SKM-1 treated with dmso at 0.1 percent for 144 hours (cell line): ENCODE results near the gene JAKMIP2.
A peak's percentile ranks its signal among the peaks of the same experiment; 100 is the strongest.
"Not testable (repeated sequence)": the region's sequence is repeated elsewhere in the genome, so short reads cannot be mapped to it uniquely, and the experiment has no call there.

Experiments used
- DNase-seq: peaks from one replicate; lab custom pipeline; 2025; ENCODE audit not compliant: unreplicated experiment; lab: John Stamatoyannopoulos, UW

The JAKMIP2 gene

GRCh38 chr5:147617711-147618350 is 164.7 kb downstream of the JAKMIP2 start:
- DNase-seq: no peak

GRCh38 chr5:147617191-147617606 is 165.3 kb downstream of the JAKMIP2 start:
- no peak for DNase-seq

GRCh38 chr5:147616421-147616820 is 166.1 kb downstream of the JAKMIP2 start:
- DNase-seq: no peak

GRCh38 chr5:147613359-147613758 is 169.2 kb downstream of the JAKMIP2 start:
- DNase-seq: no peak

GRCh38 chr5:147611483-147611882 is 171.0 kb downstream of the JAKMIP2 start:
- no peak for DNase-seq

- DNase-seq: no peak
Measured at GRCh38 chr5:147610798-147611197, 171.7 kb downstream of the JAKMIP2 start.

GRCh38 chr5:147601652-147602051 is 180.9 kb downstream of the JAKMIP2 start:
- no peak for DNase-seq

GRCh38 chr5:147591120-147591519 is 191.4 kb downstream of the JAKMIP2 start:
- no peak for DNase-seq

GRCh38 chr5:147590096-147590495 is 192.4 kb downstream of the JAKMIP2 start:
- DNase-seq: no peak

GRCh38 chr5:147586832-147587231 is 195.7 kb downstream of the JAKMIP2 start:
- DNase-seq: no peak

- DNase-seq: no peak
Measured at GRCh38 chr5:147586221-147586620, 196.3 kb downstream of the JAKMIP2 start.

GRCh38 chr5:147582272-147582671 is 200.3 kb downstream of the JAKMIP2 start:
- DNase-seq: not testable (repeated sequence)

GRCh38 chr5:147580418-147580817 is 202.1 kb downstream of the JAKMIP2 start:
- DNase-seq: not testable (repeated sequence)

GRCh38 chr5:147578228-147579024 is 204.1 kb downstream of the JAKMIP2 start:
- DNase-seq: peak; percentile 36

GRCh38 chr5:147576646-147577535 is 205.6 kb downstream of the JAKMIP2 start:
- no peak for DNase-seq

GRCh38 chr5:147575598-147575997 is 206.9 kb downstream of the JAKMIP2 start:
- no peak for DNase-seq

GRCh38 chr5:147573211-147573610 is 209.3 kb downstream of the JAKMIP2 start:
- DNase-seq: no peak

GRCh38 chr5:147568710-147569406 is 213.7 kb downstream of the JAKMIP2 start:
- DNase-seq: no peak

- no peak for DNase-seq
Measured at GRCh38 chr5:147567917-147568598, 214.5 kb downstream of the JAKMIP2 start.

GRCh38 chr5:147565524-147565923 is 217.0 kb downstream of the JAKMIP2 start:
- DNase-seq: no peak
